GM12801 (cell line): Measurements from ENCODE around the gene TAF15.

Experiments
- TF ChIP-seq, protein P1 (sequence below): IDR thresholded peaks from one replicate; pipeline ENCODE4 v1.5.1; 2011; ENCODE audit warnings: control low read depth; ENCODE audit not compliant: insufficient read length; ENCODE audit errors: extremely low read depth

The TAF15 gene

DNA sequence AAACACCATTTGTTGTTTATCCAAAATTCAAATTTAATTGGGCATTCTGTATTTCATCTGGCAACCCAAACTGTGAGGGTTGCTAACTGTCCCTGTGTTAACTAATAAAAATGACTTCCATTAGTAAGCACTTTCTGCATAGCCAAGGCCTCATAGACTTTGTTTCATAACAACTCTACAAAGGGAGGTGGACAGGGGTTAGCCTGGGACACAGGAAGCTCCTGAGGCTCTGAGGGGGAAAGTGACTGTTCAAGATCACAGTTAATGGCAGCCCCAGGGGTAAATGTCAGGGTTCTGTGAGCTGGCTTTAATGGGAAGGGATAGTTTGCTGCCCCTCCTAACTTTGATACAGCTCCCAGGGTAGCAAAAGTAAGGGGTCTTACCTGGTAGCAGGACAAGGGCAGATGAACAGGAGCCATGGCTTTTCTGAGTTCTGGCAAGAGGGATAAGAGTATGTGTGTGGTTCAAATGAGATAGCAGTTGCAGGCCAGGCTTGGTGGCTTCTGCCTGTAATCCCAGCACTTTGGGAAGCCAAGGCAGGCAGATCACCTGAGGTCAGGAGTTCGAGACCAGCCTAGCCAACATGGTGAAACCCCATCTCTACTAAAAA lies 57.2 kb downstream of the TAF15 start:
- TF ChIP-seq, protein P1, sequence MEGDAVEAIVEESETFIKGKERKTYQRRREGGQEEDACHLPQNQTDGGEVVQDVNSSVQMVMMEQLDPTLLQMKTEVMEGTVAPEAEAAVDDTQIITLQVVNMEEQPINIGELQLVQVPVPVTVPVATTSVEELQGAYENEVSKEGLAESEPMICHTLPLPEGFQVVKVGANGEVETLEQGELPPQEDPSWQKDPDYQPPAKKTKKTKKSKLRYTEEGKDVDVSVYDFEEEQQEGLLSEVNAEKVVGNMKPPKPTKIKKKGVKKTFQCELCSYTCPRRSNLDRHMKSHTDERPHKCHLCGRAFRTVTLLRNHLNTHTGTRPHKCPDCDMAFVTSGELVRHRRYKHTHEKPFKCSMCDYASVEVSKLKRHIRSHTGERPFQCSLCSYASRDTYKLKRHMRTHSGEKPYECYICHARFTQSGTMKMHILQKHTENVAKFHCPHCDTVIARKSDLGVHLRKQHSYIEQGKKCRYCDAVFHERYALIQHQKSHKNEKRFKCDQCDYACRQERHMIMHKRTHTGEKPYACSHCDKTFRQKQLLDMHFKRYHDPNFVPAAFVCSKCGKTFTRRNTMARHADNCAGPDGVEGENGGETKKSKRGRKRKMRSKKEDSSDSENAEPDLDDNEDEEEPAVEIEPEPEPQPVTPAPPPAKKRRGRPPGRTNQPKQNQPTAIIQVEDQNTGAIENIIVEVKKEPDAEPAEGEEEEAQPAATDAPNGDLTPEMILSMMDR: no peak

DNA sequence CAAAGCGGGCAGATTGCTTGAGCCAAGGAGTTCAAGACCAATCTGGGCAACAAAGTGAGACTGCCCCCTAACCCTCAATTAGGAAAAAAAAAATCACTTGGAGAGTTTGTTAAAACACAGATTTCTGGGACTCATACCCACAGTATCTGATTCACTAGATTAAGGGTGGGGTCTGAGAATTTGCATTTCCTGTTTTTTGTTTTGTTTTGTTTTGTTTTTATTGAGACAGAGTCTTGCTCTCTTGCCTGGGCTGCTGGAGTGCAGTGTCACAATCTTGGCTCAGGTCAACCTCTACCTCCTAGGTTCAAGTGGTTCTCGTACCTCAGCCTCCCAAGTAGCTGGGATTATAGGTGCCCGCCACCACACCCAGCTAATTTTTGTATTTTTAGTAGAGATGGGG lies 58.3 kb downstream of the TAF15 start:
- TF ChIP-seq, protein P1: no peak

DNA sequence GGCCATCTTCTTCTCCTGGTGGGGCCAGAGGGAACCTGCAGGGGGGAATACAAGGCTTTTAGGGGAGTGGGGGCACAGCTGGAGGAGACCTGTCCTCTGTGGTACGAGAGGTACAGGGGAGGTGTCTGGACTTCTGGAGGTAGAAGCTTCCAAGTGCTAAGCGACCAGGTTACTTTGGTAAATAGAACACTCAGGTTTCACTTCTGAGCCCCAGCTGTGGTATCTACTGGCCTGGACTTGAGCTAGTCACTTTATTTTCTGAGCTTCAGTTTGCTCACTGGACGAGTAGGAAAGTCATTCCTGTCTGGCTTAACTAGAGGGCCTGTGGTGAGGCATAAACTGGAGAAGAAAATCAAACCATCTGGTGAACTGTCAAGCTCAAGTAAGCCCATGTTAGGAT lies 59.5 kb downstream of the TAF15 start, which contains the start of gene HEATR9:
Gene HEATR9, minus strand, starts transcription at position 155 of the 400 bp plus-strand sequence. Its CDS starts 149 bp downstream, at position 6.
- TF ChIP-seq, protein P1: no peak

DNA sequence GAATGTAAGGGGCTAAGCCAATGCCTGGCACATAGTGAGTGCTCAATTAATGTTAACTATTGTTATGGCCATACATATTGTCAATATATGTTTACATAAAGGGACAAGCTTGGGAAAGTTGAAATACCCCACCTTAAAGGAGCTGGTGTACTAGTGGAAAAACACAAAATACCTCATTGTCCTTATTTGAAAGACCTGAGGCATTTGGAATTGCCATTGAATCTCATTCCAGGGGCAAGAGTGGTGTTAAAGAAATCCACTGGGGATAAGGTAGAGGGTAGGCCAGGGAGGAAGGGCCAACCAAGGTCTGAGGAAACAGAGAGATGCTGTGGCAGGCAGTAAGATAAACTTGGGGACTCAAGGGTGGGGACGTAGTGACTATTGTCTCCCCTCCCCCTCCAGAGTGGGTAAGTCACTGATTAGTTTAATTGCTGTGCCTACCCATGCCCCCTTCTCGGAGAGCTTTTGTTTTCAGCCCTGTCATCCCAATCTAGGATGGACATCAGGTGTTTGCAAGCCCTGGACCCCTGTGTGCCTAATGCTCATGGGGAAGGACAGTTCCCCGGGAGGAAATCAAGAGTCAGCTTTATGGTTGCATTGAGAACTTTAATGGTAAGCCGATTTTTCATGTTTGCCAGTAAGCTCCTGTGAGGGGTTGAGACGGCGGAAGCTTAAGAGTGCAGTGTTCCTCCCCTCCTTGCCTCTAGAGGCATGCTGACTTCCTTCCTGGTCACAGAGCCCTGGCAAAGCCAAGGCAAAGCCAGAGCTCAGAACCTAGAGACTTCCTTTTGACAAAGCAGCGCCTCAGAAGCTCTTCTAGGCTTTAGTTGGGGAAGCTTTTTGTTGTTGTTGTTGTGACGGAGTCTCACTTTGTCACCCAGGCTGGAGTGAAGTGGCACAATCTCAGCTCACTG lies 61.9 kb downstream of the TAF15 start:
- TF ChIP-seq, protein P1: no peak

DNA sequence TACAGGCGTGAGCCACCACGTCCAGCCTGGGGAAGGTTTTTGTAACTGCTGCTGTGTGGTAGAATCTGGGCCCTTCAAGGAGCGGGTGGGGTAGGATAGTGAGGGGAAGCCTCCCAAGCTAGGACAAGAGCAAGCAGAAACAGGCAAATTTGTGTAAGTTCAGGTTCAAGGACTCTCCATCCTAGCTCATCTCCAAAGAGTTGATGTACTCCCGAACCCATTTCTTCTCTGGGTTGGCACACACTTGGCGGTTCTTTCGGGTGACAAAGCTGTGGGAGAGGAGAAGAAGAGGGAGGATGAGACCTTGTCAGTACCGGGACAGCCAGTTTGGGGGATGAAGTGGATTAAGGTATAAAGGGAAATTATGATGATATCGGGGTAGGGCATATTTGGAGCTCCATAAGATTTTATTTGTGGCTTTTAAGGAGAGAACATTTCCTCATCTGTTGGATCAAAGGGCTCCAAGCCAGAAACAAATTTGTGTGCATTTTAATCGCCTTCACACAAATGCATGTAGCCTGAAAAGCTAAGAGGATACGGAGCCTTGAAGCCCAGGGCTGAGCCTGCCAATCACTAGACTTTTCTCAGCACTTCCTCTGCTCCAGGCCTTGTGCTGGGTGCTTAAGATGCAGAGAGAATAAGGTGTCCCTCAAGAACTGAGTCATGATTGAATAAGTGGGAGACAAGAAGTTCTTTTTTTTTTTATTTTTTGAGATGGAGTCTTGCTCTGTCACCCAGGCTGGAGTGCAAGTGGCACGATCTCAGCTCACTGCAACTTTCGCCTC lies 63.1 kb downstream of the TAF15 start:
- TF ChIP-seq, protein P1: no peak

DNA sequence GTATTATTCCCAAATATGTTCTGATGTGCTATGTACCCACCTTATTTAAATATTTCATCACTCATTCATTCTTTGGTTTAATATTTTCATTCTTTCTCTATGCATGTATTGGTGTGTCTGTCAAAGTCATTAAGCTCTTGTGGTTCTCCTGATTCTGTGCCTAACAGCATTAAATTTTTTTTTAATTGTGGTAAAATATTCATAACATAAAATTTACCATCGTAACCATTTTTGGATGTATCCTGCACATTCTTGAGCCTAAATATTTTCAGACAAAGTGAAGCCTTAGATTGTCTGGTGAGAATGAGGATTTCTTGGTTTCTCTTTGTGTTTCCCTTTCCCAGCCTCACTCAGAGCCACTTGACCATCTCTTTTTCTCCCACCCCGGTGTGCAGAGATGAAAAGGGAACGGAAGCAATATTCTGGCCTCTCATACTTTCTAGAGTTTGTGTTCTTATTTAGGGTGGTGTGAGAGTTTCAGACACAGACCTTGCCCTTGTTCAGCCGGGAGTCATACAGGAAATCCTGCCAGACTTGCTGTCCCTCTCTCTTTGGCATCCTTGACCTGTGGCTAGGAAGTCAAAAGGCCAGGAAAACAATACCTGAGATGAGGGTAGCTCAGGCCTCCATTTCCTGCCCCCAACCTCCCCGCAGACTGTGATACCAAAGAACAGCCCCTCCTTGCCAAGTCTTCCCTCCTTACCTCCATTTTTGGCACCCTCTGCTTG lies 66.0 kb downstream of the TAF15 start:
- TF ChIP-seq, protein P1: no peak
